GM12864 (cell line): Measurements from ENCODE around the gene TPP2.

Experiments
- DNase-seq: peaks from one replicate; pipeline ENCODE4 v3.0.0-alpha.2; 2011; ENCODE audit warnings: low read depth
- H3K4me3 ChIP-seq: 2 replicates; pipeline ENCODE4 v1.5.1; 2011; ENCODE audit warnings: mild to moderate bottlenecking, low read depth, low read length, control low read depth
- TF ChIP-seq, protein P1 (sequence below): IDR thresholded peaks from 2 replicates; pipeline ENCODE4 v1.5.1; 2011; ENCODE audit warnings: low read depth, mild to moderate bottlenecking, moderate library complexity, low read length, control low read depth, inconsistent platforms; ENCODE audit errors: missing control alignments

Gene TPP2

DNA sequence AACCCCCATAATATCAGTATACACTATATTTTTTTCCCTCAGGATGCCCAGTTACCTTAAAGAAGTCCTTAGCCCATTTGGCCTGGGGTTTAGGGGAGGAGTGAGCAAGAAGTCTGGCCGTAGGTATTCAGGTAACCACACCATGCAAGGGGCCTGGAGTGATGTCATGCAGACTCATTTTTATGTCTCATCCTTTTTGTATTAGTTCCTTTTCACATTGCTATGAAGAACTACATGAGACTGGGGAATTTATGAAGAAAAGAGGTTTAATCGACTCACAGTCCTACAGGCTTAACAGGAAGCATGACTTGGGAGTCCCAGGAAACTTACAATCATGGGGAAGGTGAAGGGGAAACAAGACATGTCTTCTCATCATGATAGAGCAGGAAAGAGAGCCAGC, 12.2 kb downstream of the TPP2 start:
- TF ChIP-seq, protein P1, sequence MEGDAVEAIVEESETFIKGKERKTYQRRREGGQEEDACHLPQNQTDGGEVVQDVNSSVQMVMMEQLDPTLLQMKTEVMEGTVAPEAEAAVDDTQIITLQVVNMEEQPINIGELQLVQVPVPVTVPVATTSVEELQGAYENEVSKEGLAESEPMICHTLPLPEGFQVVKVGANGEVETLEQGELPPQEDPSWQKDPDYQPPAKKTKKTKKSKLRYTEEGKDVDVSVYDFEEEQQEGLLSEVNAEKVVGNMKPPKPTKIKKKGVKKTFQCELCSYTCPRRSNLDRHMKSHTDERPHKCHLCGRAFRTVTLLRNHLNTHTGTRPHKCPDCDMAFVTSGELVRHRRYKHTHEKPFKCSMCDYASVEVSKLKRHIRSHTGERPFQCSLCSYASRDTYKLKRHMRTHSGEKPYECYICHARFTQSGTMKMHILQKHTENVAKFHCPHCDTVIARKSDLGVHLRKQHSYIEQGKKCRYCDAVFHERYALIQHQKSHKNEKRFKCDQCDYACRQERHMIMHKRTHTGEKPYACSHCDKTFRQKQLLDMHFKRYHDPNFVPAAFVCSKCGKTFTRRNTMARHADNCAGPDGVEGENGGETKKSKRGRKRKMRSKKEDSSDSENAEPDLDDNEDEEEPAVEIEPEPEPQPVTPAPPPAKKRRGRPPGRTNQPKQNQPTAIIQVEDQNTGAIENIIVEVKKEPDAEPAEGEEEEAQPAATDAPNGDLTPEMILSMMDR = no peak
- DNase-seq = no peak
- H3K4me3 ChIP-seq = no peak overlapping the region

- DNase-seq = no peak
- no peak overlapping the region for H3K4me3 ChIP-seq
- TF ChIP-seq, protein P1 = no peak
Measured at GRCh38 chr13:102609696-102610095, 12.9 kb downstream of the TPP2 start.

DNA sequence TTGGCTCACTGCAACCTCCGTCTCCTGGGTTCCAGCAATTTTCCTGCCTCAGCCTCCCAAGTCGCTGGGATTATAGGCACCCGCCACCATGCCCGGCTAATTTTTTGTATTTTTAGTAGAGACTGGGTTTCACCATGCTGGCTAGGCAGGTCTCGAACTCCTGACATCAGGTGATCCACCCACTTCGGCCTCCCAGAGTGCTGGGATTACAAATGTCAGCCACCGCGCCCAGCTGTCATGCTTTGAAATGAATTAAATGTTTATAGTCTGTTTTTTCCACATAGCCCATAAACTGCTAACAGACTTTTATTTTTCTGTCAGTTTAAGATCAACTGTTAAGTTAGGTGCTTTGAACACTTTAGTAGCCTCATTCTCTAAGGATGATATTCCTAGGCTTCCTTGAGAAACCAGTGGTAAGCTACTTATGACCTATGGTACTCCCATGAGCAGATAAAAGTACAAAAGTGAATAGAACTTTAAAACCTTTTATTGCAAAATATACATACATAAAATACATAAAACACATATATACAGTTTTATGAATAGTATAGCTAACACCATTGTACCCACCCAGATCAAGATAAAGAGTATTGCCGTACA, 13.6 kb downstream of the TPP2 start:
- DNase-seq = no peak
- no peak overlapping the region for H3K4me3 ChIP-seq
- TF ChIP-seq, protein P1 = no peak

DNA sequence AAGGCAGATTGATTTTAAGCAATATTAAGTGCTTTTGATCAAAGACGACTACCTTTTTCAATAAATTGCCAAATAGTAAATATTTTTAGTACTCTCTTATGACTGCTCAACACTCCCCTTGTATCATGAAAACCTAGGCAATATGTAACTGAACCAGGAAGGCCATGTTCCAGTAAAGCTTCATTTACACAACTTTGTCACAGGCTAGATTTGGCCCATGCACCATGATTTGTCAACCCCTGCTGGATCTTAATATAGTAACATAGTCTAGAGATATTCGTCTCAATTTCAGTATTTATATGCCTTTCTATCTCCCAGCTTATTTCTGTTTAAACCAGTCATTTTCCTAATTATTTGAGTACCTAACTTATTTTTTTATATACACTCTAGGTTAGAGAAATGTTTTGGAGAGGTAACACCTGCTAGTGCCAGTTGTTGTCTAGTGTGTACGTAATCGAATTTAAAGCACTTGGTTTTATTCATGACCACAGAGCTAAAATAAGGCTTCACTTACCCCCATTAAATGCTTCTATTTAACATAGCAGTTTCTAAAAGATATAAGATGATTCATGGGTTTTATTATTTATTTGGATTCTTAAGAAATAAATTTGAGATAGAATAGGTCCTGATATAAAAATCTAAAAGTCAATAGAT, 21.0 kb downstream of the TPP2 start:
- H3K4me3 ChIP-seq = no peak overlapping the region
- no peak for DNase-seq
- TF ChIP-seq, protein P1 = no peak

DNA sequence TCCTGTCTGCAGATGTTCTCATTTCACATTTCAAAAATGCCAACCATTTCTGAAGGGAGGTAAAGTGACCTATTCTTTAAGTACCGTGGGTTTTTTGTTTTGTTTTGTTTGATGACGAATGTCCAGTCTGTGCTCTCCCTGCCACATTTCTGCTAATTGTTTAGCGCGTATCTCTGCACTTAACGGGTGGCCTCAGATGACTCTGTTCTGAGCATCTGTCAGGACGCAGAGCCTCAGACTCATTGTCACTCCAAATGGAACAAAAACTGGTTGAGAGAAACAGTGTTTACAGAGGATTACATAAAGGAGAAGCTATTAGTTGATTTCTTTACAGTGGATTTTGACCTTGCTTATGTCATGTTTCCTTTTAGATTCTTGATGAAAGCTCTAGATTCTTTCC, 23.7 kb downstream of the TPP2 start:
- DNase-seq = no peak
- TF ChIP-seq, protein P1 = no peak
- H3K4me3 ChIP-seq = no peak overlapping the region

DNA sequence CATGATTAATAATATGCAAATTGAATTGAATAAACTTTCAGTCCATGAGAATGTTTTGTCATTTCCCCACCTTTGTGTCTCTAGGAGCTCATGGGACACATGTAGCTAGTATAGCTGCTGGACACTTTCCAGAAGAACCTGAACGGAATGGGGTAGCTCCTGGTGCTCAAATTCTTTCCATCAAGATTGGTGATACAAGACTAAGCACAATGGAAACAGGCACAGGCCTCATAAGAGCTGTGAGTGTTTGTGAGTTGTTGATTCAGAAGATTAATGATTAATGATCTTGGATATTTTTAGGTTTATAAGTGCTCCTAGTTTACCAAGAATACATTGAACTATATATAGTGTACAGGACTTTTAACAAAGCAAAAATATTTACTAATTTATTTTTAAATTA, 30.1 kb downstream of the TPP2 start:
- H3K4me3 ChIP-seq = no peak overlapping the region
- TF ChIP-seq, protein P1 = no peak
- no peak for DNase-seq

- TF ChIP-seq, protein P1 = no peak
- H3K4me3 ChIP-seq = no peak overlapping the region
- DNase-seq = no peak
Measured at GRCh38 chr13:102628559-102628958, 31.8 kb downstream of the TPP2 start.
